ENCODE data around the gene DNAH10. TPM values are rescaled to one million over a fixed set of nuclear protein-coding genes. Genes with fewer than 3 reads are reported as not detected.

The DNAH10 gene
- total RNA-seq, 1 experiment from 2014 or later: 0.39 TPM

- Histone ChIP-seq H3K4me3 (ENCODE audit: low read depth in 2 of 2, low read length in 2 of 2) (no peak overlapping the region), H3K27ac (ENCODE audit: low read length) (no peak overlapping the region), H3K9me3 (ENCODE audit: control insufficient read depth, insufficient read depth, low read depth, low read length) (no peaks in the 10 kb centered on the region), H3K27me3 (ENCODE audit: control insufficient read depth, insufficient read depth, low read length) (no peaks in the 10 kb centered on the region), H3K4me1 (ENCODE audit: control insufficient read depth, insufficient read depth, low read length) (no peaks in the 10 kb centered on the region), H3K36me3 (ENCODE audit: control insufficient read depth, insufficient read depth, low read length) (no peaks in the 10 kb centered on the region; the same call in 1 of the 2 replicates)
- POLR2A ChIA-PET: no interaction called here
- BruUV-seq (replicated peaks): no TSS peak
- DNase-seq (ENCODE audit: low read depth, low spot score): no peak
- no peak for ATAC-seq
- TF ChIP-seq, protein P1, sequence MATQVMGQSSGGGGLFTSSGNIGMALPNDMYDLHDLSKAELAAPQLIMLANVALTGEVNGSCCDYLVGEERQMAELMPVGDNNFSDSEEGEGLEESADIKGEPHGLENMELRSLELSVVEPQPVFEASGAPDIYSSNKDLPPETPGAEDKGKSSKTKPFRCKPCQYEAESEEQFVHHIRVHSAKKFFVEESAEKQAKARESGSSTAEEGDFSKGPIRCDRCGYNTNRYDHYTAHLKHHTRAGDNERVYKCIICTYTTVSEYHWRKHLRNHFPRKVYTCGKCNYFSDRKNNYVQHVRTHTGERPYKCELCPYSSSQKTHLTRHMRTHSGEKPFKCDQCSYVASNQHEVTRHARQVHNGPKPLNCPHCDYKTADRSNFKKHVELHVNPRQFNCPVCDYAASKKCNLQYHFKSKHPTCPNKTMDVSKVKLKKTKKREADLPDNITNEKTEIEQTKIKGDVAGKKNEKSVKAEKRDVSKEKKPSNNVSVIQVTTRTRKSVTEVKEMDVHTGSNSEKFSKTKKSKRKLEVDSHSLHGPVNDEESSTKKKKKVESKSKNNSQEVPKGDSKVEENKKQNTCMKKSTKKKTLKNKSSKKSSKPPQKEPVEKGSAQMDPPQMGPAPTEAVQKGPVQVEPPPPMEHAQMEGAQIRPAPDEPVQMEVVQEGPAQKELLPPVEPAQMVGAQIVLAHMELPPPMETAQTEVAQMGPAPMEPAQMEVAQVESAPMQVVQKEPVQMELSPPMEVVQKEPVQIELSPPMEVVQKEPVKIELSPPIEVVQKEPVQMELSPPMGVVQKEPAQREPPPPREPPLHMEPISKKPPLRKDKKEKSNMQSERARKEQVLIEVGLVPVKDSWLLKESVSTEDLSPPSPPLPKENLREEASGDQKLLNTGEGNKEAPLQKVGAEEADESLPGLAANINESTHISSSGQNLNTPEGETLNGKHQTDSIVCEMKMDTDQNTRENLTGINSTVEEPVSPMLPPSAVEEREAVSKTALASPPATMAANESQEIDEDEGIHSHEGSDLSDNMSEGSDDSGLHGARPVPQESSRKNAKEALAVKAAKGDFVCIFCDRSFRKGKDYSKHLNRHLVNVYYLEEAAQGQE (IDR thresholded peaks at IDR 0.05; ENCODE audit: insufficient read depth in 1 of 2, low read depth in 2 of 2, low read length in 1 of 2): no peak
- no peak for TF ChIP-seq POLR2AphosphoS5 (IDR thresholded peaks at IDR 0.05; ENCODE audit: low read depth, low read length)
- TF ChIP-seq SIN3A (IDR thresholded peaks at IDR 0.05; ENCODE audit: borderline replicate concordance, insufficient read depth, low read depth, low read length): no peak
- TF ChIP-seq CTCF (IDR thresholded peaks at IDR 0.05): no peak
- no peak for TF ChIP-seq TCF7L2 (IDR thresholded peaks at IDR 0.05; ENCODE audit: low read depth, low read length)
- CTCF ChIA-PET: no interaction called here
- in situ Hi-C loops (cut with HindIII; ENCODE audit: low pct_unique_long_range_greater_than_20kb, low sequenced_read_pairs): no loop called here
- intact Hi-C loops (cut with micrococcal nuclease; ENCODE audit: unreplicated experiment): no loop called here
These were observed 181.7 kb downstream of the DNAH10 start for GRCh38 chr12:123943816-123944215.

DNA sequence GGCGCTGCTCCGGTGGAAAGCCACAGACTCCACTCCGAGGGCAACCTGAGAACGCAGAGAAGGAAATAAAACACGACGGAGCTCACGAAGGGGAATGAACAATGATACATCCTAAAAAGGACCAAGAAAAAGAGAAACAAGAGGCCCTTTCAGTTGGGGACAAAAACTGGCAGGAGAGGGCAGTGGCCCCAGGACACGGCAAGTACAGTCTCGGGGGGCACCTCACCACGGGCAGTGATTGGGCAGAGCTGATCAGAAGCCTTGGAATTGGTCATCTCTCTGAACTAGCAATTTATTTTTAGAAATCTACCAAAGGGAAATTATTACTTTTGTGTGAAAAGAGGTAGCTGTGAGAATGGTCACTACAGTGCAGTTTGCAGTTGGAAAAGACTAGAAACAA, 182.6 kb downstream of the DNAH10 start:
- POLR2A ChIA-PET: no interaction called here
- Histone ChIP-seq H3K9me3 (ENCODE audit: control insufficient read depth, insufficient read depth, low read depth, low read length) (no peaks in the 10 kb centered on the region), H3K4me1 (ENCODE audit: control insufficient read depth, insufficient read depth, low read length) (no peaks in the 10 kb centered on the region), H3K27ac (ENCODE audit: low read length) (no peak overlapping the region), H3K4me3 (ENCODE audit: low read depth in 2 of 2, low read length in 2 of 2) (no peak overlapping the region), H3K36me3 (ENCODE audit: control insufficient read depth, insufficient read depth, low read length) (no peaks in the 10 kb centered on the region; the same call in 1 of the 2 replicates), H3K27me3 (ENCODE audit: control insufficient read depth, insufficient read depth, low read length) (no peaks in the 10 kb centered on the region)
- ATAC-seq: no peak
- CTCF ChIA-PET: no interaction called here
- intact Hi-C loops (cut with micrococcal nuclease; ENCODE audit: unreplicated experiment): no loop called here
- BruUV-seq (replicated peaks): no TSS peak
- TF ChIP-seq TCF7L2 (IDR thresholded peaks at IDR 0.05; ENCODE audit: low read depth, low read length) (no peak), CTCF (IDR thresholded peaks at IDR 0.05) (no peak), SIN3A (IDR thresholded peaks at IDR 0.05; ENCODE audit: borderline replicate concordance, insufficient read depth, low read depth, low read length) (no peak), POLR2AphosphoS5 (IDR thresholded peaks at IDR 0.05; ENCODE audit: low read depth, low read length) (no peak)
- TF ChIP-seq, protein P1 (IDR thresholded peaks at IDR 0.05; ENCODE audit: insufficient read depth in 1 of 2, low read depth in 2 of 2, low read length in 1 of 2): no peak
- in situ Hi-C loops (cut with HindIII; ENCODE audit: low pct_unique_long_range_greater_than_20kb, low sequenced_read_pairs): no loop called here
- DNase-seq (ENCODE audit: low read depth, low spot score): no peak
